Tibial nerve (tissue), 4 donors: ENCODE data around the gene STEAP1B.
"Not testable (repeated sequence)": the region's sequence is repeated elsewhere in the genome, so short reads cannot be mapped to it uniquely, and the experiment has no call there.

ENCODE experiments used
- CTCF ChIP-seq, 5 experiments: fragments of 200-600 bp in 3 of 5; fragments of 450-650 bp in 2 of 5; sonication (generic) in 3 of 5; IDR thresholded peaks; one replicate each; pipeline ENCODE4 v1.5.1; 2016 to 2019; ENCODE audit warnings: antibody characterized with exemption in 5 of 5, mild to moderate bottlenecking in 3 of 5, moderate library complexity in 2 of 5
- EP300 ChIP-seq, 2 donors: sonication (generic); formaldehyde crosslinking; IDR thresholded peaks; one replicate each; pipeline ENCODE4 v1.6.1; 2017; ENCODE audit warnings: antibody characterized with exemption in 2 of 2, mild to moderate bottlenecking in 1 of 2
- POLR2A ChIP-seq, 2 donors: fragments of 450-650 bp; IDR thresholded peaks; one replicate each; pipeline ENCODE4 v1.6.1; 2017; ENCODE audit warnings: antibody characterized with exemption in 2 of 2, mild to moderate bottlenecking in 2 of 2, moderate library complexity in 2 of 2

- TF ChIP-seq CTCF (IDR thresholded peaks at IDR 0.05) = peak in 1 of 5 experiments; percentile 35
- not testable (repeated sequence) for TF ChIP-seq POLR2A, EP300 (IDR thresholded peaks at IDR 0.05)
Measured at GRCh38 chr7:22523478-22524352, 23.7 kb upstream of the STEAP1B start.
